HepG2 (cell line): ENCODE data around the gene MAP3K5. TPM values are rescaled to one million over a fixed set of nuclear protein-coding genes. Genes with fewer than 3 reads are reported as not detected.

Experiments
- ATAC-seq: fragments of 200-7000 bp; cut with Tn5 transposase; 3 replicates; pipeline ENCODE4 v1.9.1; 2020; ENCODE audit warnings: mild to moderate bottlenecking, moderate library complexity
- BruUV-seq: library from RNA; stranded (reverse); fragments of 400-500 nt; replicated peaks from 2 replicates; lab custom pipeline; 2021; lab: Mats Ljungman, UMichigan
- CTCF ChIA-PET: fragments of 300-600 bp; formaldehyde crosslinking; extraction: SDS; loops from one replicate; lab custom pipeline; 2021; ENCODE audit warnings: low total read pairs, inconsistent platforms, low intra/inter-chr PET ratio; lab: Yijun Ruan, JAX
- POLR2A ChIA-PET: fragments of 350-600 bp; sonication (Branson Sonifier 250); formaldehyde crosslinking; loops from one replicate; lab custom pipeline; 2020; ENCODE audit warnings: antibody characterized with exemption, inconsistent platforms; lab: Yijun Ruan, JAX
- DNase-seq: peaks from one replicate; pipeline ENCODE4 v3.0.0-alpha.2; 2015; ENCODE audit warnings: low spot score
- FAIRE-seq: peaks from 3 replicates; lab custom pipeline; 2011; peaks lifted over from hg19 to GRCh38; lab: Jason Lieb, UNC
- H2AFZ ChIP-seq: one replicate; pipeline ENCODE4 v1.6.1; 2011; ENCODE audit warnings: low read length, inconsistent platforms
- H3K27ac ChIP-seq: fragments of 300-600 bp; 3 replicates; pipeline ENCODE4 v1.8.0; 2011; ENCODE audit warnings: mixed run types, mild to moderate bottlenecking, mixed read lengths, low read length, inconsistent platforms; ENCODE audit not compliant: insufficient read depth; ENCODE audit errors: extremely low read length
- H3K27me3 ChIP-seq, 2 experiments: fragments of 200-600 bp in 1 of 2; 2 replicates in 1 of 2; 3 replicates in 1 of 2; pipeline versions ENCODE4 v1.6.0 to v1.8.0; 2011; ENCODE audit warnings: low read length in 2 of 2, mild to moderate bottlenecking in 2 of 2, moderate library complexity in 2 of 2, inconsistent platforms in 1 of 2; ENCODE audit not compliant: insufficient read depth in 2 of 2, control insufficient read depth in 1 of 2
- H3K36me3 ChIP-seq, 2 experiments: fragments of 200-600 bp in 1 of 2; replicated peaks in 1 of 2; 2 replicates in 1 of 2; 3 replicates in 1 of 2; pipeline versions ENCODE4 v1.5.1 to v1.8.0; 2011; ENCODE audit warnings: low read length in 2 of 2, inconsistent platforms in 1 of 2; ENCODE audit not compliant: insufficient read depth in 2 of 2, control insufficient read depth in 1 of 2
- H3K4me1 ChIP-seq: 2 replicates; pipeline ENCODE4 v1.5.1; 2012; ENCODE audit warnings: low read length, inconsistent platforms; ENCODE audit not compliant: insufficient read depth
- H3K4me2 ChIP-seq: 2 replicates; pipeline ENCODE4 v1.6.0; 2011; ENCODE audit warnings: low read depth, low read length, inconsistent platforms
- H3K4me3 ChIP-seq, 3 experiments: fragments of 200-600 bp in 1 of 3; sonication (generic), shearing (Covaris generic) in 1 of 3; replicated peaks in 1 of 3; 2 replicates each; pipeline ENCODE4 v1.5.1; 2011 to 2016; ENCODE audit warnings: low read length in 3 of 3, inconsistent platforms in 2 of 3, low read depth in 2 of 3, mild to moderate bottlenecking in 2 of 3, control low read depth in 1 of 3, mixed read lengths in 1 of 3; ENCODE audit not compliant: insufficient read depth in 1 of 3
- H3K79me2 ChIP-seq: one replicate; pipeline ENCODE4 v1.6.1; 2011; ENCODE audit warnings: low read length, inconsistent platforms; ENCODE audit not compliant: insufficient read depth
- H3K9ac ChIP-seq: 2 replicates; pipeline ENCODE4 v1.6.0; 2011; ENCODE audit warnings: mild to moderate bottlenecking, low read depth, low read length, inconsistent platforms; ENCODE audit not compliant: insufficient read depth
- H3K9me3 ChIP-seq: 2 replicates; pipeline ENCODE4 v1.5.1; 2012; ENCODE audit warnings: mild to moderate bottlenecking, low read length
- H4K20me1 ChIP-seq: 2 replicates; pipeline ENCODE4 v1.6.0; 2011; ENCODE audit warnings: inconsistent platforms, mild to moderate bottlenecking, low read length, moderate library complexity; ENCODE audit not compliant: insufficient read depth
- GLI4 ChIP-seq: sonication (generic); formaldehyde crosslinking; IDR thresholded peaks from 2 replicates; pipeline ENCODE4 v1.5.1; 2020; ENCODE audit warnings: missing genetic modification reagents, mild to moderate bottlenecking, moderate library complexity, borderline replicate concordance
- PCBP1 ChIP-seq: fragments of 200-400 bp; formaldehyde crosslinking; IDR thresholded peaks from 2 replicates; pipeline ENCODE4 v1.6.1; 2017; ENCODE audit warnings: mild to moderate bottlenecking, low read depth, low read length, borderline replicate concordance
- RARA ChIP-seq: IDR thresholded peaks from 2 replicates; pipeline ENCODE4 v1.6.1; 2016; ENCODE audit warnings: missing genetic modification reagents, missing compliant biosample characterization
- SRF ChIP-seq: IDR thresholded peaks from 2 replicates; pipeline ENCODE4 v1.6.1; 2011; ENCODE audit warnings: mild to moderate bottlenecking, low read depth, low read length, moderate library complexity
- SRSF9 ChIP-seq: fragments of 200-400 bp; formaldehyde crosslinking; IDR thresholded peaks from 2 replicates; pipeline ENCODE4 v1.6.1; 2018; ENCODE audit warnings: borderline replicate concordance, mild to moderate bottlenecking, low read depth, low read length; ENCODE audit not compliant: insufficient read depth, poor library complexity, severe bottlenecking
- ZFYVE20 ChIP-seq: sonication (generic); formaldehyde crosslinking; IDR thresholded peaks from 2 replicates; pipeline ENCODE4 v1.8.0; 2023; ENCODE audit warnings: low read depth, mild to moderate bottlenecking, moderate library complexity, missing genetic modification reagents, borderline replicate concordance
- ZKSCAN8 ChIP-seq: IDR thresholded peaks from 2 replicates; pipeline ENCODE4 v1.6.1; 2016; ENCODE audit warnings: borderline replicate concordance, missing genetic modification reagents, missing compliant biosample characterization
- ZNF12 ChIP-seq: sonication (generic); formaldehyde crosslinking; IDR thresholded peaks from 2 replicates; pipeline ENCODE4 v1.5.0; 2020; ENCODE audit warnings: missing genetic modification reagents
- ZNF260 ChIP-seq: sonication (generic); formaldehyde crosslinking; IDR thresholded peaks from 2 replicates; pipeline ENCODE4 v1.4.0; 2020; ENCODE audit warnings: missing genetic modification reagents, low read depth, mild to moderate bottlenecking, borderline replicate concordance
- ZNF556 ChIP-seq: sonication (generic); formaldehyde crosslinking; IDR thresholded peaks from 2 replicates; pipeline ENCODE4 v1.4.0; 2020; ENCODE audit warnings: mild to moderate bottlenecking, missing genetic modification reagents, borderline replicate concordance
- ZNF589 ChIP-seq: sonication (generic); formaldehyde crosslinking; conservative IDR thresholded peaks from 2 replicates; pipeline ENCODE4 v1.8.0; 2022; ENCODE audit warnings: mild to moderate bottlenecking, moderate library complexity, missing genetic modification reagents
- ZNF652 ChIP-seq: IDR thresholded peaks from 2 replicates; pipeline ENCODE4 v1.6.1; 2016; ENCODE audit warnings: low read depth, borderline replicate concordance
- ZNF746 ChIP-seq: sonication (generic); formaldehyde crosslinking; IDR thresholded peaks from 2 replicates; pipeline ENCODE4 v1.8.0; 2022; ENCODE audit warnings: mild to moderate bottlenecking, missing genetic modification reagents
- ZSCAN25 ChIP-seq: sonication (generic); formaldehyde crosslinking; IDR thresholded peaks from 2 replicates; pipeline ENCODE4 v1.8.0; 2022; ENCODE audit warnings: mild to moderate bottlenecking, missing genetic modification reagents
- WGBS: methylation state at CpG from one replicate; pipeline ENCODE4 v1.1.6; 2017; ENCODE audit warnings: low lambda C conversion rate; 5-methylcytosine and 5-hydroxymethylcytosine counted together
- in situ Hi-C: cut with HindIII; loops from 2 replicates; pipeline ENCODE4 v1.10.0; 2017; ENCODE audit warnings: low pct_unique_long_range_greater_than_20kb; ENCODE audit not compliant: extremely low pct_ligation_motif_present
- intact Hi-C: fragments of 100-400 bp; cut with micrococcal nuclease; formaldehyde crosslinking; loops from one replicate; pipeline ENCODE4 v1.10.0; 2022; ENCODE audit not compliant: unreplicated experiment
- polyA plus RNA-seq, 8 experiments: library from polyadenylated mRNA; depleted of rRNA in 3 of 8; stranded (reverse) in 7 of 8; unstranded in 1 of 8; fragments of >200 nt; fragmentation: Illumina TruSeq in 4 of 8; extraction: Trizol in 4 of 8; gene quantifications; 2 replicates each; pipeline versions ENCODE4 v1.2.1 to v1.2.3, GENCODE V29; 2011 to 2016; ENCODE audit warnings: low read depth in 4 of 8, missing spikeins in 1 of 8, mixed read lengths in 1 of 8; ENCODE audit not compliant: insufficient read depth in 1 of 8
- total RNA-seq, 5 experiments: library from RNA; depleted of rRNA; stranded (reverse); fragments of >200 nt; fragmentation: Illumina TruSeq; extraction: Trizol; gene quantifications; 2 replicates each; pipeline ENCODE4 v1.2.3, GENCODE V29; 2016; ENCODE audit warnings: low read depth in 1 of 5
- TF ChIP-seq, protein P1 (sequence below): sonication (generic); formaldehyde crosslinking; IDR thresholded peaks from 2 replicates; pipeline ENCODE4 v1.8.1; 2022; ENCODE audit warnings: mild to moderate bottlenecking, missing genetic modification reagents
- TF ChIP-seq, protein P2 (sequence below): sonication (generic); formaldehyde crosslinking; IDR thresholded peaks from 2 replicates; pipeline ENCODE4 v1.4.0; 2020; ENCODE audit warnings: missing genetic modification reagents
- TF ChIP-seq, protein P3 (sequence below): IDR thresholded peaks from 2 replicates; pipeline ENCODE4 v1.6.1; 2018; ENCODE audit warnings: missing genetic modification reagents, mild to moderate bottlenecking, missing compliant biosample characterization

MAP3K5 gene
- total and polyA plus RNA-seq, 2 of the 13 experiments (the other 11 are each of a cell fraction or from before 2014, with no cell fraction given): not detected

DNA sequence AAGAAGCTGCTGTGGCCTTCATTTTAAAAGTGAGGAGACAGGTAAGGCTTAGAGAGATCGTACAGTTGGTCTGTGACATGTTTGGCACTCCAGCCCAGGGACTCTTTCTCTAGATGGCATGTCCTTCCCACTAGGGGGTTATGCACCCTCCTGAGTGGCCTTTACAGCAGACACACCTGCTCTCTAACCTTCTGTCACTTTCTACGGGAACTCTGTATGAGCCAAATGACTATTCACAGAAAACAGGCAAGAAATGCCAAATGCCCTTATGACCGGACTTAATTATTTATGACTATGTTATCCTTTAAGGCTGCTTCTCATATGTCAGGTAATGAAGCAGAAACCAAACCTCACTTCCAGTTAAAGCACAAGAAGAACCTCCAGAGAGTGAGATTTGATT is 91.2 kb downstream of the MAP3K5 start:
- Histone ChIP-seq H4K20me1 (no peaks in the 10 kb centered on the region), H3K79me2 (no peaks in the 10 kb centered on the region), H3K27me3 (peaks cover 0 to 38% of the 10 kb centered on the region in 2 experiments; a peak in 3 of 5 replicates), H2AFZ (no peak overlapping the region), H3K4me2 (no peak overlapping the region), H3K4me1 (no peaks in the 10 kb centered on the region), H3K9ac (no peak overlapping the region), H3K9me3 (no peaks in the 10 kb centered on the region), H3K27ac (no peak overlapping the region), H3K4me3 (no peak overlapping the region), H3K36me3 (no peaks in the 10 kb centered on the region)
- ATAC-seq (no peak), FAIRE-seq (no peak), DNase-seq (no peak)
- intact Hi-C loops (no loop called here), in situ Hi-C loops (no loop called here)
- POLR2A ChIA-PET: no interaction called here
- CTCF ChIA-PET: no interaction called here
- 29% methylated on average over 3 of the region's 3 CpGs for WGBS
- BruUV-seq: no TSS peak
- TF ChIP-seq, protein P1, sequence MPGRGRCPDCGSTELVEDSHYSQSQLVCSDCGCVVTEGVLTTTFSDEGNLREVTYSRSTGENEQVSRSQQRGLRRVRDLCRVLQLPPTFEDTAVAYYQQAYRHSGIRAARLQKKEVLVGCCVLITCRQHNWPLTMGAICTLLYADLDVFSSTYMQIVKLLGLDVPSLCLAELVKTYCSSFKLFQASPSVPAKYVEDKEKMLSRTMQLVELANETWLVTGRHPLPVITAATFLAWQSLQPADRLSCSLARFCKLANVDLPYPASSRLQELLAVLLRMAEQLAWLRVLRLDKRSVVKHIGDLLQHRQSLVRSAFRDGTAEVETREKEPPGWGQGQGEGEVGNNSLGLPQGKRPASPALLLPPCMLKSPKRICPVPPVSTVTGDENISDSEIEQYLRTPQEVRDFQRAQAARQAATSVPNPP (CRISPR knock-in tag): no peak
- TF ChIP-seq ZNF12 (CRISPR knock-in tag) (no peak), ZNF746 (CRISPR knock-in tag) (no peak), PCBP1 (no peak), SRF (no peak), SRSF9 (no peak), GLI4 (CRISPR knock-in tag) (no peak), ZSCAN25 (CRISPR knock-in tag) (no peak), RARA (CRISPR knock-in tag) (no peak), ZNF589 (CRISPR knock-in tag) (no peak), ZNF556 (CRISPR knock-in tag) (no peak), ZNF652 (CRISPR knock-in tag) (no peak), ZKSCAN8 (CRISPR knock-in tag) (no peak), ZNF260 (CRISPR knock-in tag) (no peak), ZFYVE20 (CRISPR knock-in tag) (no peak)
- TF ChIP-seq, protein P2, sequence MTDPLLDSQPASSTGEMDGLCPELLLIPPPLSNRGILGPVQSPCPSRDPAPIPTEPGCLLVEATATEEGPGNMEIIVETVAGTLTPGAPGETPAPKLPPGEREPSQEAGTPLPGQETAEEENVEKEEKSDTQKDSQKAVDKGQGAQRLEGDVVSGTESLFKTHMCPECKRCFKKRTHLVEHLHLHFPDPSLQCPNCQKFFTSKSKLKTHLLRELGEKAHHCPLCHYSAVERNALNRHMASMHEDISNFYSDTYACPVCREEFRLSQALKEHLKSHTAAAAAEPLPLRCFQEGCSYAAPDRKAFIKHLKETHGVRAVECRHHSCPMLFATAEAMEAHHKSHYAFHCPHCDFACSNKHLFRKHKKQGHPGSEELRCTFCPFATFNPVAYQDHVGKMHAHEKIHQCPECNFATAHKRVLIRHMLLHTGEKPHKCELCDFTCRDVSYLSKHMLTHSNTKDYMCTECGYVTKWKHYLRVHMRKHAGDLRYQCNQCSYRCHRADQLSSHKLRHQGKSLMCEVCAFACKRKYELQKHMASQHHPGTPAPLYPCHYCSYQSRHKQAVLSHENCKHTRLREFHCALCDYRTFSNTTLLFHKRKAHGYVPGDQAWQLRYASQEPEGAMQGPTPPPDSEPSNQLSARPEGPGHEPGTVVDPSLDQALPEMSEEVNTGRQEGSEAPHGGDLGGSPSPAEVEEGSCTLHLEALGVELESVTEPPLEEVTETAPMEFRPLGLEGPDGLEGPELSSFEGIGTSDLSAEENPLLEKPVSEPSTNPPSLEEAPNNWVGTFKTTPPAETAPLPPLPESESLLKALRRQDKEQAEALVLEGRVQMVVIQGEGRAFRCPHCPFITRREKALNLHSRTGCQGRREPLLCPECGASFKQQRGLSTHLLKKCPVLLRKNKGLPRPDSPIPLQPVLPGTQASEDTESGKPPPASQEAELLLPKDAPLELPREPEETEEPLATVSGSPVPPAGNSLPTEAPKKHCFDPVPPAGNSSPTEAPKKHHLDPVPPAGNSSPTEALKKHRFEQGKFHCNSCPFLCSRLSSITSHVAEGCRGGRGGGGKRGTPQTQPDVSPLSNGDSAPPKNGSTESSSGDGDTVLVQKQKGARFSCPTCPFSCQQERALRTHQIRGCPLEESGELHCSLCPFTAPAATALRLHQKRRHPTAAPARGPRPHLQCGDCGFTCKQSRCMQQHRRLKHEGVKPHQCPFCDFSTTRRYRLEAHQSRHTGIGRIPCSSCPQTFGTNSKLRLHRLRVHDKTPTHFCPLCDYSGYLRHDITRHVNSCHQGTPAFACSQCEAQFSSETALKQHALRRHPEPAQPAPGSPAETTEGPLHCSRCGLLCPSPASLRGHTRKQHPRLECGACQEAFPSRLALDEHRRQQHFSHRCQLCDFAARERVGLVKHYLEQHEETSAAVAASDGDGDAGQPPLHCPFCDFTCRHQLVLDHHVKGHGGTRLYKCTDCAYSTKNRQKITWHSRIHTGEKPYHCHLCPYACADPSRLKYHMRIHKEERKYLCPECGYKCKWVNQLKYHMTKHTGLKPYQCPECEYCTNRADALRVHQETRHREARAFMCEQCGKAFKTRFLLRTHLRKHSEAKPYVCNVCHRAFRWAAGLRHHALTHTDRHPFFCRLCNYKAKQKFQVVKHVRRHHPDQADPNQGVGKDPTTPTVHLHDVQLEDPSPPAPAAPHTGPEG: no peak
- TF ChIP-seq, protein P3, sequence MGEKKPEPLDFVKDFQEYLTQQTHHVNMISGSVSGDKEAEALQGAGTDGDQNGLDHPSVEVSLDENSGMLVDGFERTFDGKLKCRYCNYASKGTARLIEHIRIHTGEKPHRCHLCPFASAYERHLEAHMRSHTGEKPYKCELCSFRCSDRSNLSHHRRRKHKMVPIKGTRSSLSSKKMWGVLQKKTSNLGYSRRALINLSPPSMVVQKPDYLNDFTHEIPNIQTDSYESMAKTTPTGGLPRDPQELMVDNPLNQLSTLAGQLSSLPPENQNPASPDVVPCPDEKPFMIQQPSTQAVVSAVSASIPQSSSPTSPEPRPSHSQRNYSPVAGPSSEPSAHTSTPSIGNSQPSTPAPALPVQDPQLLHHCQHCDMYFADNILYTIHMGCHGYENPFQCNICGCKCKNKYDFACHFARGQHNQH (CRISPR knock-in tag): no peak
